Bronchial epithelial cell (primary cell): ENCODE results near the gene DPYD. TPM values are rescaled to one million over a fixed set of nuclear protein-coding genes. Genes with fewer than 3 reads are reported as not detected.
A peak's percentile ranks its signal among the peaks of the same experiment; 100 is the strongest.

ENCODE experiments used
- DNase-seq: peaks from one replicate; pipeline ENCODE4 v3.0.0-alpha.2; 2010; ENCODE audit warnings: low read depth
- FAIRE-seq: peaks from 2 replicates; lab custom pipeline; 2011; peaks lifted over from hg19 to GRCh38; lab: Jason Lieb, UNC
- H3K27me3 ChIP-seq: 2 replicates; pipeline ENCODE4 v1.5.1; 2011; ENCODE audit warnings: low read length; ENCODE audit not compliant: control insufficient read depth, insufficient read depth
- H3K36me3 ChIP-seq: 2 replicates; pipeline ENCODE4 v1.5.1; 2011; ENCODE audit warnings: low read length; ENCODE audit not compliant: control insufficient read depth, insufficient read depth
- H3K4me3 ChIP-seq: 2 replicates; pipeline ENCODE4 v1.5.1; 2011; ENCODE audit warnings: mild to moderate bottlenecking, low read depth, low read length, control low read depth
- total RNA-seq: library from RNA; depleted of rRNA; stranded (reverse); fragments of >200 nt; gene quantifications from 2 replicates; pipeline ENCODE4 v1.2.1, GENCODE V29; 2014
- TF ChIP-seq, protein P1 (sequence below): IDR thresholded peaks from 2 replicates; pipeline ENCODE4 v1.5.1; 2011; ENCODE audit warnings: mild to moderate bottlenecking, moderate library complexity, low read length, control low read depth, inconsistent platforms; ENCODE audit not compliant: insufficient read depth, severe bottlenecking

DPYD gene
- total RNA-seq, 1 donor from 2014 or later: 1.6 TPM

GRCh38 chr1:97384294-97384968, 536.4 kb downstream of the DPYD start:
- TF ChIP-seq, protein P1, sequence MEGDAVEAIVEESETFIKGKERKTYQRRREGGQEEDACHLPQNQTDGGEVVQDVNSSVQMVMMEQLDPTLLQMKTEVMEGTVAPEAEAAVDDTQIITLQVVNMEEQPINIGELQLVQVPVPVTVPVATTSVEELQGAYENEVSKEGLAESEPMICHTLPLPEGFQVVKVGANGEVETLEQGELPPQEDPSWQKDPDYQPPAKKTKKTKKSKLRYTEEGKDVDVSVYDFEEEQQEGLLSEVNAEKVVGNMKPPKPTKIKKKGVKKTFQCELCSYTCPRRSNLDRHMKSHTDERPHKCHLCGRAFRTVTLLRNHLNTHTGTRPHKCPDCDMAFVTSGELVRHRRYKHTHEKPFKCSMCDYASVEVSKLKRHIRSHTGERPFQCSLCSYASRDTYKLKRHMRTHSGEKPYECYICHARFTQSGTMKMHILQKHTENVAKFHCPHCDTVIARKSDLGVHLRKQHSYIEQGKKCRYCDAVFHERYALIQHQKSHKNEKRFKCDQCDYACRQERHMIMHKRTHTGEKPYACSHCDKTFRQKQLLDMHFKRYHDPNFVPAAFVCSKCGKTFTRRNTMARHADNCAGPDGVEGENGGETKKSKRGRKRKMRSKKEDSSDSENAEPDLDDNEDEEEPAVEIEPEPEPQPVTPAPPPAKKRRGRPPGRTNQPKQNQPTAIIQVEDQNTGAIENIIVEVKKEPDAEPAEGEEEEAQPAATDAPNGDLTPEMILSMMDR: no peak
- Histone ChIP-seq H3K36me3 (no peaks in the 10 kb centered on the region), H3K4me3 (no peak overlapping the region), H3K27me3 (no peaks in the 10 kb centered on the region)
- FAIRE-seq (no peak), DNase-seq (peak; percentile 90)

DNA sequence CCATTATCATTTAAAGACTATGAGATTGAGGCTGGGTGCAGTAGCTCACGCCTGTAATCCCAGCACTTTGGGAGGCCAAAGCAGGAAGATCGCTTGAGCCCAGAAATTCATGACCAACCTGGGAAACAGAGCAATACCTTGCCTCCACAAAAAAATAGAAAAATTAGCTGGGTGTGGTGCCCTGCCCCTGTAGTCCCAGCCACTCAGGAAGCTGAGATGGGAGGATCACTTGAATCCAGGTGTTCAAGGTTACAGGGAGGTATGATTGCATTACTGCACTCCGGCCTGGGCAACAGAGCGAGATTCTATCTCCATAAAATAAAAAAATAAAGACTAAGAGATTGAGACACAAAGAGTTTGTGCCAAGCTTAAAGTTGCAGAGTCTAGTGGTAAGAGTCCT, 537.0 kb downstream of the DPYD start:
- Histone ChIP-seq H3K4me3 (no peak overlapping the region), H3K27me3 (no peaks in the 10 kb centered on the region), H3K36me3 (no peaks in the 10 kb centered on the region)
- FAIRE-seq (no peak), DNase-seq (no peak)
- TF ChIP-seq, protein P1: no peak

DNA sequence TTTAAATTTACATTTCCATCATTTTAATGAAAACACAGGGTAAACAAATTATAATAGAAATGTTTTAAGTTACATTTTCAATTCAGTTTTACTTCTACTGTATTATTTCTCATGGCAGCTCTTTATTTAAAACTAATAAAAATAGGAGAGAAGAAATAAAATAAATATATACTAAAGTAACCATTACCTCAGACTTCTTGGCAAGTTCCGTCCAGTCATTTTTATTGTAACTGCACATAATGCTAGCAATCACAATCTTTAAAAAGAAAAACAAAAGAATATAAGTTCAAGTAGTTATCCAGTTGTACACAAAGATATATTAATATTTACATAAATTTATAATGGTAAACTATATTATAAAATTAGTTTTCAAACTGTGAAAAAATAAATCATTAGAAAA, 538.6 kb downstream of the DPYD start:
- TF ChIP-seq, protein P1: no peak
- Histone ChIP-seq H3K4me3 (no peak overlapping the region), H3K36me3 (no peaks in the 10 kb centered on the region), H3K27me3 (no peaks in the 10 kb centered on the region)
- no peak for DNase-seq
- no peak for FAIRE-seq

DNA sequence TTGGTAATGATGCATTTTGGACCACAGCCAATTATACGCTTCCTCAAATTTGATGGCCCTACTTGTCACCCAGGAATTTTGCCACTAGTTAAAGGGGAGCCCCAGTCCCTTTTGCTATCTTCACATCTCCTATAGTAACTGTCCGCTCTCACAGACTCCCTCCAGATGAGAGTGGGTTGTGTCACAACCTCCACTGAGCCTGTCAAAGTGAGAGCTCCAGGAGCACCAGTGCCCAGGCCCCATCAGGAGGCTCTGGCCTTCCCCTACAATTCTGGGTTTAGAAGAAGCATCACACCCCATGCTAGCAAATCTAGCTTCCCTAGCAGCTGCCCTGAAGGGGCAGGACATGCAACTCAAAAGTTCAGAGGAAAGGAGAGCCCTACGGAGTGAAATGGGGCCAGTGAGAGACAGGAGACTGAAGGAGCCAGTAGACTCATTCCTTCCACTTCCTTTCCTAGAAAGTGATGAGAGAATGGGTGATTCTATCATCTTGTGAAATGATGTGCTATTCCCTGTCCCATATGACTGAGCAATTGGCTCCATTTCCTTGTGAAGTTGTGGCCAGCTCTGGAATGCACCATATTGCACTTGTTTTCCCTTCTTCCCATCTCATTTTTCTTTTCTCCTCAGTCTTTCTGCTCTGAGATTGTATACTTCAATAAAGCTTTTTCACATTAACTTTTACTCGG, 541.3 kb downstream of the DPYD start:
- no peaks in the 10 kb centered on the region for H3K36me3 ChIP-seq
- FAIRE-seq: no peak
- TF ChIP-seq, protein P1: no peak

GRCh38 chr1:97378596-97378995, 542.2 kb downstream of the DPYD start:
- DNase-seq (no peak), FAIRE-seq (no peak)
- H3K36me3 ChIP-seq: no peaks in the 10 kb centered on the region
- TF ChIP-seq, protein P1: no peak
- no peak overlapping the region for H3K4me3 ChIP-seq
- no peaks in the 10 kb centered on the region for H3K27me3 ChIP-seq

More for the DNA sequence above, 541.3 kb downstream of the DPYD start:
- no peaks in the 10 kb centered on the region for H3K27me3 ChIP-seq
- no peak overlapping the region for H3K4me3 ChIP-seq
- DNase-seq: peak; percentile 42
